H1 (cell line): ENCODE results near the gene DYSF. TPM values are rescaled to one million over a fixed set of nuclear protein-coding genes. Genes with fewer than 3 reads are reported as not detected.

ENCODE experiments used
- CTCF ChIA-PET: fragments of 300-600 bp; sonication (Branson Sonifier 250); formaldehyde crosslinking; loops from one replicate; lab custom pipeline; 2021; ENCODE audit not compliant: partially characterized antibody; lab: Charles Lee
- POLR2A ChIA-PET: fragments of 300-600 bp; sonication (Branson Sonifier 250); formaldehyde crosslinking; loops from one replicate; lab custom pipeline; 2021; ENCODE audit warnings: inconsistent platforms; ENCODE audit not compliant: partially characterized antibody; lab: Charles Lee
- DNase-seq, 2 experiments: peaks; one replicate each; pipeline versions ENCODE4 v3.0.0 to v3.0.0-alpha.2; 2010 to 2022; ENCODE audit warnings: low spot score in 2 of 2, low read depth in 1 of 2, mixed read lengths in 1 of 2
- FAIRE-seq: peaks from 2 replicates; lab custom pipeline; 2011; peaks lifted over from hg19 to GRCh38; lab: Jason Lieb, UNC
- H2AFZ ChIP-seq: 2 replicates; pipeline ENCODE4 v1.8.1; 2012; ENCODE audit warnings: low read length, inconsistent platforms
- H2AK5ac ChIP-seq: 2 replicates; pipeline ENCODE4 v1.6.1; 2013; ENCODE audit warnings: low read depth, low read length
- H2BK120ac ChIP-seq: replicated peaks from 2 replicates; pipeline ENCODE3; 2013; ENCODE audit warnings: low read depth, low read length, inconsistent platforms
- H2BK12ac ChIP-seq: 2 replicates; pipeline ENCODE4 v1.6.1; 2013; ENCODE audit warnings: low read depth, low read length
- H2BK15ac ChIP-seq: 2 replicates; pipeline ENCODE4 v1.6.1; 2013; ENCODE audit warnings: low read length
- H2BK20ac ChIP-seq: 2 replicates; pipeline ENCODE4 v1.6.1; 2013; ENCODE audit warnings: low read length
- H2BK5ac ChIP-seq: 2 replicates; pipeline ENCODE4 v1.6.1; 2013; ENCODE audit warnings: low read depth, low read length
- H3K14ac ChIP-seq: 2 replicates; pipeline ENCODE4 v1.6.1; 2013; ENCODE audit warnings: inconsistent platforms; ENCODE audit not compliant: insufficient read length
- H3K18ac ChIP-seq: 2 replicates; pipeline ENCODE4 v1.6.1; 2013; ENCODE audit warnings: low read length; ENCODE audit errors: extremely low read depth
- H3K23ac ChIP-seq: 2 replicates; pipeline ENCODE4 v1.6.1; 2013; ENCODE audit warnings: inconsistent platforms; ENCODE audit not compliant: insufficient read length
- H3K23me2 ChIP-seq: 2 replicates; pipeline ENCODE4 v1.6.1; 2013; ENCODE audit warnings: low read depth, low read length
- H3K27ac ChIP-seq: 2 replicates; pipeline ENCODE4 v1.6.1; 2011; ENCODE audit warnings: low read depth, low read length, inconsistent platforms
- H3K27me3 ChIP-seq, 4 experiments: replicated peaks in 1 of 4; 1 replicate in 1 of 4; 2 replicates in 3 of 4; pipeline versions ENCODE4 v1.6.1 to v1.8.1; 2011 to 2013; ENCODE audit warnings: low read length in 3 of 4, mild to moderate bottlenecking in 3 of 4, inconsistent platforms in 2 of 4, mixed read lengths in 2 of 4, moderate library complexity in 1 of 4; ENCODE audit not compliant: control insufficient read depth in 3 of 4, insufficient read depth in 3 of 4; ENCODE audit errors: extremely low read depth in 1 of 4
- H3K36me3 ChIP-seq, 4 experiments: 2 replicates each; pipeline versions ENCODE4 v1.6.1 to v1.8.1; 2011 to 2013; ENCODE audit warnings: mild to moderate bottlenecking in 4 of 4, low read length in 3 of 4, moderate library complexity in 2 of 4, control low read depth in 1 of 4, inconsistent platforms in 1 of 4; ENCODE audit not compliant: insufficient read depth in 4 of 4, control insufficient read depth in 2 of 4
- H3K4ac ChIP-seq: replicated peaks from 2 replicates; pipeline ENCODE3; 2013; ENCODE audit warnings: low read length, low read depth, mixed read lengths, inconsistent platforms; ENCODE audit not compliant: insufficient read length
- H3K4me1 ChIP-seq, 4 experiments: replicated peaks in 1 of 4; 1 replicate in 1 of 4; 2 replicates in 3 of 4; pipeline versions ENCODE4 v1.6.1 to v1.8.1; 2011 to 2013; ENCODE audit warnings: low read length in 3 of 4, inconsistent platforms in 2 of 4, mixed read lengths in 1 of 4; ENCODE audit not compliant: insufficient read depth in 4 of 4, control insufficient read depth in 3 of 4
- H3K4me2 ChIP-seq, 2 experiments: 2 replicates each; pipeline versions ENCODE4 v1.6.1 to v1.8.1; 2011 to 2013; ENCODE audit warnings: low read depth in 2 of 2, low read length in 2 of 2, control low read depth in 1 of 2, inconsistent platforms in 1 of 2, mild to moderate bottlenecking in 1 of 2; ENCODE audit not compliant: insufficient read depth in 1 of 2
- H3K4me3 ChIP-seq, 4 experiments: fragments of 200-600, 300-600 bp in 1 of 4; sonication (generic), shearing (Covaris generic), sonication (Bioruptor Twin) in 1 of 4; 2 replicates each; pipeline versions ENCODE4 v1.5.1 to v1.8.1; 2011 to 2016; ENCODE audit warnings: low read length in 4 of 4, low read depth in 3 of 4, control low read depth in 2 of 4, inconsistent platforms in 2 of 4, mild to moderate bottlenecking in 2 of 4, mixed read lengths in 1 of 4, moderate library complexity in 1 of 4; ENCODE audit not compliant: insufficient read depth in 2 of 4; ENCODE audit errors: extremely low read depth in 1 of 4
- H3K56ac ChIP-seq: replicated peaks from 2 replicates; pipeline ENCODE3; 2013; ENCODE audit warnings: low read depth, mild to moderate bottlenecking, mixed read lengths, low read length, inconsistent platforms; ENCODE audit not compliant: insufficient read length
- H3K79me1 ChIP-seq: 2 replicates; pipeline ENCODE4 v1.6.1; 2013; ENCODE audit warnings: low read depth, low read length, control low read depth
- H3K79me2 ChIP-seq, 2 experiments: 2 replicates each; pipeline versions ENCODE4 v1.6.1 to v1.8.1; 2012 to 2013; ENCODE audit warnings: low read length in 2 of 2, mild to moderate bottlenecking in 2 of 2, inconsistent platforms in 1 of 2; ENCODE audit not compliant: insufficient read depth in 2 of 2, control insufficient read depth in 1 of 2
- H3K9ac ChIP-seq, 4 experiments: replicated peaks in 1 of 4; 1 replicate in 1 of 4; 2 replicates in 3 of 4; pipeline versions ENCODE4 v1.6.1 to v1.8.1; 2011 to 2013; ENCODE audit warnings: low read depth in 3 of 4, low read length in 3 of 4, control low read depth in 2 of 4, mild to moderate bottlenecking in 2 of 4, moderate library complexity in 2 of 4, inconsistent platforms in 1 of 4; ENCODE audit errors: extremely low read depth in 1 of 4
- H3K9me3 ChIP-seq, 2 experiments: 2 replicates each; pipeline versions ENCODE4 v1.6.1 to v1.8.1; 2012 to 2013; ENCODE audit warnings: mild to moderate bottlenecking in 2 of 2, moderate library complexity in 2 of 2, control low read depth in 1 of 2, inconsistent platforms in 1 of 2, low read depth in 1 of 2, low read length in 1 of 2, mixed read lengths in 1 of 2; ENCODE audit not compliant: insufficient read depth in 2 of 2
- H4K20me1 ChIP-seq, 2 experiments: replicated peaks in 1 of 2; 2 replicates each; pipeline versions ENCODE3 to v1.8.1; 2011 to 2013; ENCODE audit warnings: inconsistent platforms in 2 of 2, low read length in 2 of 2, mild to moderate bottlenecking in 1 of 2; ENCODE audit not compliant: insufficient read depth in 2 of 2, control insufficient read depth in 1 of 2
- H4K5ac ChIP-seq: 2 replicates; pipeline ENCODE4 v1.6.1; 2013; ENCODE audit warnings: low read length, low read depth, mixed read lengths, inconsistent platforms; ENCODE audit not compliant: insufficient read length
- H4K8ac ChIP-seq: 2 replicates; pipeline ENCODE4 v1.8.0; 2013; ENCODE audit warnings: mild to moderate bottlenecking, moderate library complexity, low read length, inconsistent platforms; ENCODE audit not compliant: insufficient read depth; ENCODE audit errors: extremely low read depth
- H4K91ac ChIP-seq: replicated peaks from 2 replicates; pipeline ENCODE3; 2013; ENCODE audit warnings: low read length, mixed read lengths, inconsistent platforms; ENCODE audit not compliant: insufficient read length
- BACH1 ChIP-seq: IDR thresholded peaks from 2 replicates; pipeline ENCODE4 v1.6.1; 2012; ENCODE audit warnings: low read length, improper control_type of control experiment
- CHD2 ChIP-seq: IDR thresholded peaks from 2 replicates; pipeline ENCODE4 v1.6.1; 2012; ENCODE audit warnings: low read length, improper control_type of control experiment
- EP300 ChIP-seq, 2 experiments: IDR thresholded peaks; 1 replicate in 1 of 2; 2 replicates in 1 of 2; pipeline ENCODE4 v1.6.1; 2011 to 2012; ENCODE audit warnings: low read depth in 2 of 2, low read length in 2 of 2, mild to moderate bottlenecking in 2 of 2, borderline replicate concordance in 1 of 2, inconsistent platforms in 1 of 2, moderate library complexity in 1 of 2
- KDM4A ChIP-seq: IDR thresholded peaks from one replicate; pipeline ENCODE4 v1.7.1; 2012; ENCODE audit warnings: low read depth, mild to moderate bottlenecking, moderate library complexity, low read length, inconsistent platforms; ENCODE audit not compliant: severe bottlenecking
- KDM5A ChIP-seq: fragments of 200-600 bp; IDR thresholded peaks from 2 replicates; pipeline ENCODE4 v1.7.1; 2012; ENCODE audit warnings: mild to moderate bottlenecking, low read length, inconsistent platforms, mixed read lengths
- MAFK ChIP-seq: IDR thresholded peaks from 2 replicates; pipeline ENCODE4 v1.6.1; 2012; ENCODE audit warnings: low read depth, mild to moderate bottlenecking, improper control_type of control experiment, low read length
- POU5F1 ChIP-seq: IDR thresholded peaks from 2 replicates; pipeline ENCODE4 v1.6.1; 2011; ENCODE audit warnings: low read depth, mild to moderate bottlenecking, low read length, moderate library complexity
- SAP30 ChIP-seq: fragments of 300-600 bp; sonication (generic); IDR thresholded peaks from 2 replicates; pipeline ENCODE4 v1.7.1; 2012; ENCODE audit warnings: low read length, moderate library complexity, mild to moderate bottlenecking, inconsistent platforms; ENCODE audit not compliant: insufficient read depth, insufficient replicate concordance
- SIX5 ChIP-seq: IDR thresholded peaks from 2 replicates; pipeline ENCODE4 v1.6.1; 2011; ENCODE audit warnings: mild to moderate bottlenecking, low read depth, low read length
- SP4 ChIP-seq: IDR thresholded peaks from 2 replicates; pipeline ENCODE4 v1.6.1; 2012; ENCODE audit warnings: low read length, inconsistent platforms
- WGBS, 2 experiments: shearing (Covaris generic) in 1 of 2; methylation state at CpG; one replicate each; pipeline versions ENCODE4 v1.1.6 to v1.1.7; 2013 to 2015; ENCODE audit warnings: low lambda C conversion rate in 2 of 2, mixed read lengths in 2 of 2, inconsistent platforms in 1 of 2, low coverage in 1 of 2, missing lambda C conversion rate in 1 of 2; ENCODE audit not compliant: insufficient replicate concordance in 2 of 2, insufficient coverage in 1 of 2, insufficient read length in 1 of 2; ENCODE audit errors: extremely low coverage in 1 of 2, missing lambda C conversion rate in 1 of 2; 5-methylcytosine and 5-hydroxymethylcytosine counted together
- polyA plus RNA-seq, 7 experiments: library from polyadenylated mRNA; depleted of rRNA in 3 of 7; stranded (reverse) in 5 of 7; unstranded in 2 of 7; fragments of >200 nt in 5 of 7; fragments of 200-250 nt in 2 of 7; gene quantifications; 1 replicate in 5 of 7; 2 replicates in 1 of 7; 4 replicates in 1 of 7; pipeline versions ENCODE4 v1.2.1 to v1.2.3, GENCODE V29; 2011 to 2013; ENCODE audit warnings: missing spikeins in 2 of 7, mixed read lengths in 2 of 7
- total RNA-seq: library from RNA; stranded (reverse); fragmentation: NEBNext Ultra II Directional; extraction: Animal tissue kit (Norgen Biotek cat#: 25700); gene quantifications from 2 replicates; pipeline ENCODE4 v1.2.1, GENCODE V29; 2021

The DYSF gene
- total and polyA plus RNA-seq, 2 of the 8 experiments (the other 6 are each of a cell fraction or from before 2014, with no cell fraction given) = 5.8 to 7.1 TPM

GRCh38 chr2:71716697-71717624, 263.6 kb downstream of the DYSF start:
- Histone ChIP-seq H3K4me1 (no peaks in the 10 kb centered on the region), H4K91ac (no peak overlapping the region), H3K27ac (no peak overlapping the region), H4K5ac (no peak overlapping the region), H2BK20ac (no peak overlapping the region), H2BK5ac (no peak overlapping the region), H4K8ac (no peak overlapping the region), H3K9ac (no peak overlapping the region), H2BK12ac (no peak overlapping the region), H3K36me3 (no peaks in the 10 kb centered on the region), H3K18ac (no peak overlapping the region), H2AK5ac (no peak overlapping the region), H2BK15ac (no peak overlapping the region), H3K79me1 (no peaks in the 10 kb centered on the region), H2BK120ac (no peak overlapping the region), H3K4me3 (no peak overlapping the region), H3K14ac (no peak overlapping the region), H4K20me1 (no peaks in the 10 kb centered on the region), H3K23ac (no peak overlapping the region), H3K27me3 (no peaks in the 10 kb centered on the region), H3K4me2 (no peak overlapping the region), H3K56ac (no peak overlapping the region), H2AFZ (no peak overlapping the region), H3K9me3 (no peaks in the 10 kb centered on the region)
- POLR2A ChIA-PET = no interaction called here
- CTCF ChIA-PET = interaction anchor here (0.6 to 1.1 kb wide), 3 partner anchors 9 to 164 kb away, joined by 3 read pairs; no protein-coding TSS in a partner anchor
- FAIRE-seq (no peak), DNase-seq (no peak)
- 93% methylated on average over 14 of the region's 17 CpGs; no CpG with 5 or more reads in 1 of the 2 experiments for WGBS, 2 experiments
- TF ChIP-seq CHD2 (no peak), KDM4A (no peak), BACH1 (no peak), KDM5A (no peak), SP4 (no peak), EP300 (IDR thresholded peaks at IDR 0.05; ENCODE audit: borderline replicate concordance in 1 of 2, low read depth in 2 of 2, low read length in 2 of 2) (no peak), SIX5 (no peak), MAFK (no peak), POU5F1 (no peak), SAP30 (no peak)
- TF ChIP-seq, all 59 proteins: peak for 0
- no peaks in the 10 kb centered on the region for H3K23me2 ChIP-seq
- no peaks in the 10 kb centered on the region for H3K79me2 ChIP-seq
- H3K4ac ChIP-seq = no peak overlapping the region
